NCI-H460 (cell line): ENCODE data around the gene EGFLAM. TPM values are rescaled to one million over a fixed set of nuclear protein-coding genes. Genes with fewer than 3 reads are reported as not detected.

Experiments used
- small RNA-seq, 2 experiments: library from RNA; depleted of rRNA; stranded (forward); fragments of <200 nt; gene quantifications; one replicate each; pipeline ENCODE3, GENCODE V24; 2014
- total RNA-seq: library from RNA; depleted of rRNA; stranded (reverse); fragments of >200 nt; shearing (Covaris generic); gene quantifications from 2 replicates; pipeline ENCODE4 v1.2.3, GENCODE V29; 2014

Gene EGFLAM
- total RNA-seq, 1 experiment from 2014 or later, result 58.8 TPM

Small RNAs within 50 kb of the gene (small RNA-seq; reads per million reads assigned to genes)
- 0 to 0.35 reads per million in 2 experiments for gene AC091839.1
